ENCODE results near the gene DGCR6L.
"Not testable (repeated sequence)": the region's sequence is repeated elsewhere in the genome, so short reads cannot be mapped to it uniquely, and the experiment has no call there.

Gene DGCR6L

GRCh38 chr22:20291604-20292063, 28.2 kb downstream of the DGCR6L start:
- DNase-seq, result no peak

DNA sequence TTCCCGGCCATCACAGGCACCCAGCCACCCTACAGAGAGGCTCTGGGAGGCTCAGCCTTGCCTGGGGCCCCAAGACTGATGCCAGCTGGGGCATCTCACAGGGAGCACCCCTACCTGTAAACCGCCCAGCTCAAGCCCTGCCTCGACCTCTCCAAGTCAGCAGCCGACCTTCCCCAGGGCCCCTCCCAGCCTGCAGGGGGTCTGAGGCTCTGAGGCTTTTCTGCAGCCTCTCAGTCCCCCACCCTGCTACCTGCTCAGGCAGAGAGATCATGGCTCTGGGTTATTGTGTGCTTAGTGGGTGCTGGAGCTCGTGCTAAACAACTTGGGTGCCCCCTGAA, 28.6 kb downstream of the DGCR6L start:
- no peak for DNase-seq

DNA sequence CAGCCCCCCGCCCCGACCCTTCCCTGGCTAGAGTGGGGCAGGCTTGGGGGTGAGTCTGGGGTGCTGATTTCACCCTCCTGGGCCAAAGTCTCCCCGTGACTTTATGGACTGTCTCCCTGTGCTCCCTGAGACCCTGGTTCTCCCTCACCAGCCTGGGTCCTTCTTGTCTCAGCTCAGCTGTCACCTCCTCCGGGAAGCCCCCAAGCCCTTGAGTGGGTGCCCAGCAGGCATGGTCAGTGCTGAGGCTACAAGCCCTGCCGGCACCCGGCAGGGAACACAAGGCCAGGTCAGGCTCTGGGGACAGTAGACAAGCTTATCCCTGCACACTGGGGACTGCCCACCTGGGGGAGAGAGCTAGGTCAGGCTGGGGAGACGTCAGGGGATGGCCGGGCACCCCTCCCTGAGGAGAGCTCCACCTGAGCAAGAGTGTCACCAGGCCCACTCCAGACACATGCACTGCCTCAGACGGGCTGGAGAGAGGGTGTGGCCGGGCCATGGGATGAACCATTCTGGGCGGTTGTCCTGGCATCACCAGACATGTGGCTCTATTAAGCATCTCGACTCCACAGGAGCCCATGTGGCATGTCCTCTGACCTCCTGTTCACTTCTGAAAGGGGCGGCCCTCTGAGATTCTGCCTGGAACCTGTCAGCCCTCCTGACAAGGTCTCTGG, 29.1 kb downstream of the DGCR6L start:
- no peak for DNase-seq

DNA sequence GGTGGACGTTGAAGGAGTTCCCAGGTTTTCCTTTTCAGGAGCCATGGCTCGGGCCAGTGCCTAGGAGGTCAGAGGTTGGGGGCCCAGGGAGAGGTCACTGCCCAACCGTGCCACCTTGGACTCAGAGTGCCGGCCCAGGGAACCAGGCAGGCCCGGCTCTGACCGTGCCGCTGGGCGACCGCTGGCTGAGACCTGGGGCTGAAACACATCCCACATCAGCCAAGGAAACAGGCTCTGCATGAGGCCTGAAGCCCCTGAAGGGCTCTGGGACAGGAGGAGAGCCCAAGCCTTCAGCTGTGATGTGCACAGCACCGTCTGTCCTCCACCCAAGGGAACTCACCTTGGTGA, 29.8 kb downstream of the DGCR6L start:
- DNase-seq, result no peak

DNA sequence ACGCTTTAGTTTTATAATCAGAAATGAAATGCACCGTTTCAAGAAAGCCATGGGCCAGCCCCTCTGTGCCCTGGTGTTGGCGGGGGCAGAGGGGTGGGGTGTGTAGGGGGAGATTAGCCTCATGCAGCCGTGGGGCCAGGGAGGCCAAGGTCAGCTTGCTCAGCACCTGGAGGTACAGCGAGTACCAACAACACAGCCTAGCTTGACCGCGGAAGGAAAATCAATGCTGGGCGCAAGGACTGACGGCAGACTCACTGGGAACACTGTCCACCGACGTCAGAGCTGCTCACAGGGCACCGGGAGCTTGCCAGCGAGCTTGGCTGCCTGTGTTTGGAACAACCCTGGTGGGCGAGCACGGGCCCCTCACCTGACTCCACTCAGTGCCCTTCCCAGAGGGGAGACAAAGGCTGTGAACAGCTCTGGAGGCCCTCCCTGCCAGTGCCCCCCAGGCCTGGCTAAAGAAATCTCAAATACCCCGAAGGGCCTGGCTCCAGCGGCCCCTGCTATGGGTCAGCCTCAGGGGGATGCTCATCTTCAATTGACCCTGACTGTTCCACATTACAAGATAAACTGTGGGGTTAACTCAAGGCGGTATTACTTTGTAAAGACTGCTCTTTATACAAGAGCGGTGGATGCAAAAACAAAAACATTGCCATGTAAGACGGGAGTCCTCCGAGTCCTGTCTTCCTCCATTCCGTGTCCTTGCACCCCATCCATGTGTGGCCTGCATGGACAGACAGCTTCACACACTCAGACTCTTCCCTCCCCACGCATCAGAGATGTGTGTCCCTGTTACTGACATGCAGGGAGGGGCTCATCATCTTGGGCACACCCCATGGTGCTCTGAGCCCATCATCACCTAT, 30.4 kb downstream of the DGCR6L start:
- not testable (repeated sequence) for DNase-seq

- not testable (repeated sequence) for DNase-seq
Observed at GRCh38 chr22:20286784-20287423, 33.0 kb downstream of the DGCR6L start.

- DNase-seq, result not testable (repeated sequence)
Observed at GRCh38 chr22:20286312-20286660, 33.6 kb downstream of the DGCR6L start.

DNA sequence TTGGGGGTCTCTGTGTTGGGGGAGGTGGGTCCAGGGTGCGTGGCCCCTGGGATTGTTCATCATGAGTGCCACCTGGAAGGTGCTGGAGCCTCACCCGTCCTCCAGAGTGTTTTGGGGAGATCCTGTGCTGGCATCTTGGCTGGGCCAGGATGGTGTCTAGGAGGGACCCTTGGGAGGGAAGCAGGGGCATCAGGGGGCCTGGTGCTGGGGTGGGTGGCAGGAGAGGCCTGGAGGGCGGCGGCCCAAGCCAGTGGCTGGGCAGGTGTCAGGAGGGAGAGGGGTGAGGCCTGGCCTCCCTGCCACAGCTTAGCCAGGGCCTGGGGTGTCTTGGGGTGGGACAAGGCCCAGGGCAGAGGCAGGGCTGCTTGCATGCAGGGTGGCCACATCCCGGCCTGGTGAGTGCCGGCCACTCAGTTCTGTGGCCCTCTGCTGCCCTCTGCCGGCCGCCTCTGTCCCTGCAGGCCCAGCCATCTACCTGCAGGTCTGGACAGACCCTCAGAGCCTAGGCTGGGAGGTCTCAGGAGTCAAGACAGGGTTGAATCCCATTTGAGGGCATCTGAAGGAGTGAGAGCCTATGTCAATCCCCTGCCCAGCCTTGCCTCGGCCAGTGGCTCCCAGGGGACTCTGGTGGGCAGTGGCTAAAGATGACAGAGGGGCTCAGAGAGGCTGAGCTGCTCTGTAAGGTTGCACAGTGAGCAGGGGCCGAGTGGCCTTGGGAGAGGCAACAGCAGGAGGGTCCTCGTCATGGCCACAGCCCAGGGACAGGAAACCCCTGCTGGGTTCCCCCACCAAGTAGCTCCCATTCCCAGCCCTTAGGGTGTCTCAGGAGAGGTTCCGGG, 34.2 kb downstream of the DGCR6L start:
- DNase-seq, result peak; percentile 37

- DNase-seq, result no peak
Observed at GRCh38 chr22:20284471-20285086, 35.3 kb downstream of the DGCR6L start.

GRCh38 chr22:20283674-20284066, 36.2 kb downstream of the DGCR6L start:
- DNase-seq, result no peak

- no peak for DNase-seq
Observed at GRCh38 chr22:20282901-20283673, 36.8 kb downstream of the DGCR6L start.

GRCh38 chr22:20281891-20282290, 38.0 kb downstream of the DGCR6L start:
- no peak for DNase-seq

DNA sequence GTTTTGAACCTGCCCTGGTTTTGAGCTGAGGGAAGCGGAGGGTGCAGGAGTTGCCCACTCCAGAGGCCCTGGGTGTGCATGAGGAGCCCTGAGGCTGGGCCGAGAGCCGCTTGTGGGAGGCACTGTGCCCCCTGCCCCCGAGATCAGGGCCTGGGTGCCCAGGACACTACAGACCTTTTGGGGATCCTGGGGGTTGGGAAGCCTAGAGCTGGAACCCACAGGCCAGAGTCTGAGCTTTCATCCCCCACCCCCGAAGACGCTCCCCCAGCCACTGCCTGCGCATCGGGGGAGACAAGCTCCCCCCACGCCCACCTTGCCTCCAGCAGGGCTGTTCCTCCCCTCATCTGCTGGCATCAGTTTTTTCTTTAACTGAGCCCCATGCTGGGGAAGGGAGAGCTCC, 38.4 kb downstream of the DGCR6L start:
- DNase-seq, result not testable (repeated sequence)

DNA sequence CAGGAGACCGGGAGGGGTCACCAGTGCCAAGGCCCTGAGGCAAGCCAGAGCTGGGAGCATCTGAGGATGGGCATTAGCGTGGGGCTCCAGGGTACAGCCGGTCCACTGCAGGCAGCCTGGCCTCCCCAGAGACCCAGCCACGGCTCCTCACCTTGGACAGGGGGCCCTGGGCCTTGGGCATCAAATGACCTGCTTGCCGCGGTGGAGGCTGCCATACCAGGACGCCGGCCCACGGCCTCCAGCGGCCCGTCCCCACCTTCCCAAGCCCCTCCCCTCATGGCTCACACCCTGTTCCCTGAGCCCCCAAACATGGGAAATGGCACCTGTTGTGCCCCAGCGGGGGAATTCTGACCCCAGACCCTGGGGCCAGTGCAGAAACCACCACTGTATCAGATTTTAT, 39.0 kb downstream of the DGCR6L start:
- DNase-seq, result no peak

GRCh38 chr22:20280163-20280562, 39.7 kb downstream of the DGCR6L start:
- not testable (repeated sequence) for DNase-seq

DNA sequence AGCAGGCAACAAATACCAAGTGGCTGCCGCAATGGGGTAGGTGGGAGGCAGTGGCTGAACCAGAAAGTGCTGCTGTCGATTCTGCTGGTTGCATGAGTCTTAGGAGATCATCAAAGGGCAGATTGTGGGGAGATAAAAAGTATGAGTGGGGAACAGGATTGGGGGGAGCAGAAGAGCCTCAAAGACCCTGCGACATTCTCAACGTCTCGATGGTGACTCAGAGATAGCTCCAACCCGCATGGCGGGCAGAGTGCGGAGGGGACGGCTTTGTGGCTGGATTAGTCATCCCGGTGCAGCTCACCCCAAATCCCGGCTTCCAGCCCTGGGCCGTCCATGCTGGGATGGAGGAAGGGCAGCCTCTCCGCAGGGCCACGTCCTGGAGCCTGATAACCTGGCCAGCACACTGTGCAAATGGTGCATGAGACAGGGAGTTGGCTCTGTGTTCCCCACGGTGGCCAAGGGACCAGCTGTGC, 40.2 kb downstream of the DGCR6L start:
- DNase-seq, result peak; percentile 21

DNA sequence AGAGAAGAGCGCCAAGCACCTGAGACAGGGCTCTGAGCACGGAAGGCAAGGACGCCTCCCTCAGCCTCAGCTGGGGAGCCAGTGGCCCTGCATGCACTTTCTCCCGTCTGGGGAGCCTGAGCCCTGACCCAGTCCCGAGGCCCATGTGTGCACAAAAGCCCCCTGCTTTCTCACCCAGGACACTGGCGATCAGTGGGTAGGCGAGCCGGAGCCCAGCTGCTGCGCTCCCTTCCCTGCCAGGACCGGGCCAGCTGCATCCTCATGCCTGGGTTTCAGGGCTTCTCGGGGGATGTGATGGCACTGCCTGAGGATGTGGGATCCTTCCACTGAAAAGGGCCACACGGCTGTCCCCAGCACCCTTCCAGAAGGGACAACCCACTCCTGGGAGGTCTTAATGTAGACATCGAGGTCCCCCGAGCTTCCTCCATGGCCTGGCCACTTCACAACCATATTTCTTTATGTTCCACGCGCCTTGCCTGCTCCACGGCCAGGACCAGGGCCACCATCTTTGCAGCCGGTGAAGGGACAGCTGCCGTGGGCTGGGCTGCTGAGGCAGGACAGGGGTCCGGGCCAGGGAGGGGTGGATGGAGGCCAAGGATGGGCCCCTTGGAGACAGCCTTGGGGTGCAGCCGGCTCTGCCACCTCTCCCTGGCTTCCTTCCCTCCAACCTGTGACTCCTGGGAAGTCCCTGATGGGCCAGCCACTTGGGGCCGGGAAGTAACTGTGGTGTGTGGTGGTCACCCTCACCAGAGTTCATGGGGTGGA, 41.0 kb downstream of the DGCR6L start:
- not testable (repeated sequence) for DNase-seq

DNA sequence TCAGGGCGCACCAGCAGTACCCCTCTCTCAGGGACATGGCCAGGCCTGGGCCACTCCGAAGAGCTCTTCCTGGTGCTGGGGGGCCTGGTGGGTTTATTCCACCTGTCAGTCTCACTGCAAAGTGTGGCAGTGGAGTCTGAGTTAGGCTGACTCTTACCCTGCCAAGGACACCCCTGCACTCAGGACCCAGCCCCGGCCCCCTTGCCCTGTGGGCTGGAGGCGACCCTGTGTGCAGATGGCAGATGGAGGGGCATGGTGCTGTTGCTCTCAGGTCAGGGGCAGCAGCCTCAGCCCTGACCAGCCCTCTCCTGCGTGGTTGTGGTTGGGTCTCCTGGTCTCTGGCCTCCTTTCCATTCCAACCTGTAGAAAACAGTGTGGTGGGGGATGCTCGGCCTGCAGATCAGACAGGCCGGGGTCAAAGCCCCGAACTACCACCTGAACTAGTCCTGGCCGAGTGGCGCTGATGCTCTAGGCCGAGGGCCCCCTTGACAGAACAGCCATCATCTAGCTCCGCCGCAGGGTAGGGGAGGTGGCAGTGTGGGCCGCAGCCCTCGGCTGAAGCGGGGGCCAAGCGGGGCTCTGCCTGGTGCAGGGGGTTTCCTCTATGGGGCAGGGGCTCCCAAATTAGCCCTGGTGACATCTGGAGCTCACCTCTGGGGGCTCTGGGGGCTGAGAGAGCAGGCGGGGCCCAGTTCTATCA, 41.8 kb downstream of the DGCR6L start:
- DNase-seq, result not testable (repeated sequence)

DNA sequence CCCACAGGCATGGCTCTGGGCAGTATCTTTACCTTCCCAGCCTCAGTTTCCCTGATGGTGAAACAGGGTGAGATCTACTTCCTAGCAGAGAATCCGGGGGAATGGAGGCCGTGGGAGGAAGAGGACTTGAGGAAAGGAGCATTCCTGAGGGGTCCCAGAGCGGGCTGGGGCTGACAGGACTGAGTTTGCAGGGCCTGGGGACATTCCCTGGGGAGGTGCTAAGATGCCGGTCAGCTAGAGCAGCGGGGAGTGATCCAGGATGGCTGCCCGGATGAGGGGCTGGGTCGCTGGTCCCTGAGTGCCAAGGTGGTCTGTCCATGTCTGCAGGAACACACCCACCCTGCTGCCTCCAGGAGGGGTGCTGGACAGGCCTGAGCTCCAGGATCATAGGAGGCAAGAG, 43.4 kb downstream of the DGCR6L start:
- DNase-seq, result no peak

DNA sequence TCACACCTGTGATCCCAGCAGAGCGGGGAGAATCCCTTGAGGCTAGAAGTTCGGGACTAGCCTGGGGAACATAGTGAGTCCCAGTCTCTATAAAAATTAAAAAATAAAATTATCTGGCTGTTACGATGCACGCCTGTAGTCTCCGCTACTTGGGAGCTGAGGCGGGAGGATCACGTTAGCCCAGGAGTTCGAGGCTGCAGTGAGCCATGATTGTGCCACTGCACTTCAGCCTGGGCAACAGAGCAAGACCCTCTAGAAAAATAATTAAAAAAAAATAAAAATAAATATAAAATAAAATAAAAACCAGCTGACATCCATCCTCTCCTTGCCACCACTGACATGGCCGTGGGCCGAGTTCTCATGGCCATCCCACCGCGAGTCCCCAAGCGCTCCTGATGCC, 44.0 kb downstream of the DGCR6L start:
- no peak for DNase-seq

Measured in fibroblast of skin of abdomen (primary cell).